Measurements from ENCODE around the gene KLHL29. TPM values are rescaled to one million over a fixed set of nuclear protein-coding genes. Genes with fewer than 3 reads are reported as not detected.
"Not testable (repeated sequence)": the region's sequence is repeated elsewhere in the genome, so short reads cannot be mapped to it uniquely, and the experiment has no call there.

KLHL29 gene
- total RNA-seq, 2 experiments from 2014 or later: 0.15 to 0.21 TPM

DNA sequence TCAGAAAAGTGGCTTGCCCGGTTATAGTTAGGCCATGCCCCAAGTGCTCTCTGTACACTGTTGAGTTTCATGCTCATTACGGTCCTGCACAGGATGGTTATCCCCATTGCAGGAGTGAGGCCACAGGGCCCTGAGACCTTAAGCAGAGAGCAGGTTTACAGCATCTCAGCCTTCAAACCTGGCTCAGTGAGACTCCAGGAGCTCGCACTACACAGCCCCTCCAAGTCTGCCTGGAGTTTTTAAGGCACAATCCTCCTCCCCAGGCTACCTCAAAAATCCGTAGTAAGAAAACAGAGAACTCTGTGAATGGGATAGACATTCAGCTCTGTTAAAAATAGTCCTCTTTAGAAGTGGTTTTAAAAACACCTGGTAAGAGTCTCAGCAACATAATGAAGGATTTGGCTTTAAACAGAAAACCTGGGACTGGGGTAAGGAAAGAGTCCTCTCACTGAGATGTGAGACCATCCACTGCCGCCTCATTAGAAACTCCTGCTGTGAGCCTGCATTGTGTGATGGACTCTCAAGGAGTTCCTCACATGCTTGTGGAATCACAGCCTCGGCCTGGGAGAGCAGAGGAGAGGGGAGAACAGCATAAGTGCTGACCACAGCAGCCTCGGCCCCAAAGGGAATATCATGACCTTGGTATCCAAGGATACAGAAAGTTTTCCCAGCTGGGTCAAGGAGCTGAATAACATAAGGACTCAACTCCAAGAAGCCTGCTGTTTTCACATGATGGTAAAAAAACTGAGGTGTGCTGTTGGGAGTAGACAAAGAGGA lies 327.2 kb downstream of the KLHL29 start:
- CTCF ChIA-PET: no interaction called here
- POLR2A ChIA-PET: no interaction called here

- ChIA-PET POLR2A (no interaction called here), CTCF (no interaction called here)
These were observed 327.8 kb downstream of the KLHL29 start for GRCh38 chr2:23712756-23713151.

DNA sequence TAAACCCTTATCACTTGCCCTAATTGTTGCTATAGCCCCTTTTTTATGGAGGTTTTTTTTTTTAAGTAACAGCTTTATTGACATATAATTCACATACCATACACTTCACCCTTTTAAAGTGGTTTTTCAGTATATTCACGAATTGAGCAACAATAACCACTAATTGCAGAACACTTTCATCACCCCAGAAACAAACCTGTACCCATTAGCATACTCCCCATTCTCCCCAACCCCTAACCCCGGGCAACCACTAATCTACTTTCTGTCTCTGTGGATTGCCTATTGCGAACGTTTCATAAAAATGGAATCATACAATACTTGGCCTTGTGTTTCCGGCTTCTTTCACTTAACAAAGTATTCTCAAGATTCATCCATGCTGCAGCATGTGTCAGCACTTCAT lies 328.4 kb downstream of the KLHL29 start:
- ChIA-PET POLR2A (no interaction called here), CTCF (no interaction called here)

GRCh38 chr2:23718931-23719700 lies 334.1 kb downstream of the KLHL29 start:
- POLR2A ChIA-PET: no interaction called here
- CTCF ChIA-PET: interaction anchor here (1.5 kb wide), 1 partner anchor 9 kb away, joined by 3 read pairs; no protein-coding TSS in a partner anchor

DNA sequence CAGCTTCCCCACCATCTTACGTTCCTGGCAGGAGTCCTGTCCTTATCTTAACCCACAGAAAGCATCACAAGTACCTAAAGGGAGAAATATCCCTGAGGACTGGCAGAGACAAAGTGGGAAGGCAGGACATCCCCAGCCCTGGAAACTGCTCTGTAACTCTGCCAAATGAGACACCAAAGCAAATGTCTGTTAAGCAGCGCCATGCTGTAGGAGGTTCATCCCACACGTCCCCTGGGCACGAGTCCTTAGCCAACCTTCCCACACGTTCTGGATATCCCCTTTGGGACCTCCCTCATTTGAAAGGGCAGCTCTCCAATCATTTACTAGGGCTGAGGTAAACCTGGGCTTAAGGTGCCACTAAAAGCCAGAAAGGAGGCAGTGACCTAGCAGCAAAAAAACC lies 334.7 kb downstream of the KLHL29 start:
- CTCF ChIA-PET: interaction anchor here (1.5 kb wide), 1 partner anchor 10 kb away, joined by 3 read pairs; no protein-coding TSS in a partner anchor
- POLR2A ChIA-PET: no interaction called here

DNA sequence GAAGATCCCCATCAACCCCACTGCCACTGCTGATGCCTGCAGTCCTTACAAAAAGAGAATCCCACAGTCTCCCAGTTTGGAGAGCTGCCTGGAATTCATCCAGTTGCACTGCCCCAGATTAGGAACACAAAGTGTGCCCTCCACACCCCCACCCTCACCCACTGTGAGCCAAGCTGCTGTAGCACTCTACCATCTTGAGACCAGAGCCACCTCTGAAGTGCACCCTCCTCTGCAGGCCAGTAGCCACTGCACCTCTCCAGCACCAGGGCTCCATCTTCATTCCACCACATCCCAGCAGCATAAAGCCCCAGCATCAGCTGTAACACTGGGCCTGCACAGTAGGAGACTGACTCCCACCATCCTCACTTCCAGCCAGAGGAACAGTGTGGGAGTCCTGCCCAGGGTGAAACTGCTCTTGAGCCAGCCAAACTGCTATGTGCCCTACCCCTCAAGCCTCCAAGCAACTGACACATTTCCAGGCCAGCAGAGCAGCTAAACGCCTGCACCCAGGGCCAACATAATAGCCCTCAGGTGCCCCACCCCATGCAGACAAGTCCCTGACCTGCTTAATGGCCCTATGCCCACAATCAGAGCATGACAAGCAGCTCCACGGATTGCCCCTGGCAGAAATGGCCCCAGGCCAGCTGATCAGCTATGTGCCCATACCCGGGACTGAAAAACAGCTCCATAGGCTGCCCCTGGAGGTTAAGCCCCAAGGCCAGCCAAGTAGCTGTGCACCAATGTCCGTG lies 335.9 kb downstream of the KLHL29 start:
- ChIA-PET POLR2A (no interaction called here), CTCF (no interaction called here)

DNA sequence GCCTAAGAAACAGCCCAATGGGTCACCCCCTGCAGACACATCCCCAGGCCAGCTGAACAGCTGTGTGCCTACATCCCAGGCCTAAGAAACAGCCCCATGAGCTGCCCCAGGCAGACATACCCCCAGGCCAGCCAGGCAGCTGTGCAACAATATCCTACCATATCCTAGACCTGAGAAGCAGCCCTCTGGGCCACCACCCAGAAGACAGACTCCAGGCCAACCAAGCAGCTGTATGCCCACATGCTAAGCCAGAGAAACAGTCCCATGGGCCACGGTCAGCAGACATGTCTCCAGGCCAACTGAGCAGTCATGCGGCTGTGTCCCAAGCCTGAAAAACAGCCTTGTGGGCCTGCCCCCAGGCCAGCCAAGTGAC lies 336.5 kb downstream of the KLHL29 start:
- ChIA-PET POLR2A (no interaction called here), CTCF (no interaction called here)

- POLR2A ChIA-PET: no interaction called here
- CTCF ChIA-PET: no interaction called here
These were observed 337.3 kb downstream of the KLHL29 start for GRCh38 chr2:23722255-23722654.

DNA sequence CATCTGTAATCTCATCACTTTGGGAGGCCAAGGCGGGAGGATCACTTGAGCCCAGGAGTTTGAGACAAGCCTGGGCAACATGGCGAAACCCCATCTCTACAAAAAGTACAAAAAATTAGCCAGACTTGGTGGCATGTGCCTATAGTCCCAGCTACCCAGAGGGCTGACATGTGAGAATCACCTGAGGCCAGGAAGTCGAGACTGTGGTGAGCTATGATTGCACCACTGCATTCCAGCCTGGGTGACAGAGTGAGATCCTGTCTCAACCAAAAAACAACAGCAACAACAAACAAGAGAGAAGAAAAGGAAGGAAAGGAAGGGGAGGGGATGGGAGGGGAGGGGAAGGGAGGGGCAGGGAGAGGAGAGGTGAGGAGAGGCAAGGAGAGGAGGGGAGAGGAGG lies 338.1 kb downstream of the KLHL29 start:
- CTCF ChIA-PET, POLR2A ChIA-PET: not testable (repeated sequence)

- ChIA-PET CTCF (no interaction called here), POLR2A (no interaction called here)
These were observed 349.4 kb downstream of the KLHL29 start for GRCh38 chr2:23734416-23734815.

GRCh38 chr2:23736783-23737182 lies 351.8 kb downstream of the KLHL29 start:
- POLR2A ChIA-PET, CTCF ChIA-PET: not testable (repeated sequence)

GRCh38 chr2:23745068-23745725 lies 360.2 kb downstream of the KLHL29 start:
- POLR2A ChIA-PET: no interaction called here
- CTCF ChIA-PET: no interaction called here

DNA sequence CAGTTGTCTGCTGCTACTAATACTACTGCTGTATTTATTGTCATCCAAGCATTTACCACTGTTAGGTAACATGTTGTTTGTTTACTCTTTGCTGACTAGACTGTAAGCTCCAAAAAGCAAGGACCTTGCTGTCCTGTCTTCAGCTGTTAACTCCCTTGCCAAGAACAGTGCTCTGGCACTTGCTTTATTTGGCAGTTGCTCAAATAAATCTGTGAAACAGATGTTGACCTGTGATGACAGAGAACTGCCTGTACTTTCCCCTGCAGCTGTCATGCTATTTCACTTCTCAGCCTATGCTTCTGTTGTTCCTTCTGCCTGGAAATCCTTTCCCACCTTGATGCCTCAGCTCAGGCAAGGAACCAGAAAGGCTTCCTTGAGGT lies 360.7 kb downstream of the KLHL29 start:
- POLR2A ChIA-PET: no interaction called here
- CTCF ChIA-PET: no interaction called here

- ChIA-PET CTCF (no interaction called here), POLR2A (no interaction called here)
These were observed 361.3 kb downstream of the KLHL29 start for GRCh38 chr2:23746141-23746863.

- ChIA-PET CTCF (no interaction called here), POLR2A (no interaction called here)
These were observed 366.8 kb downstream of the KLHL29 start for GRCh38 chr2:23751747-23752265.

- CTCF ChIA-PET: no interaction called here
- POLR2A ChIA-PET: no interaction called here
These were observed 368.5 kb downstream of the KLHL29 start for GRCh38 chr2:23753291-23754010.

- ChIA-PET POLR2A (no interaction called here), CTCF (no interaction called here)
These were observed 370.0 kb downstream of the KLHL29 start for GRCh38 chr2:23754970-23755369.

GRCh38 chr2:23756593-23757292 lies 371.8 kb downstream of the KLHL29 start:
- ChIA-PET POLR2A (no interaction called here), CTCF (no interaction called here)

All from activated CD8-positive, alpha-beta memory T cell treated with anti-CD3 and anti-CD28 coated beads for 36 hours (primary cell).